ENCODE results near the gene IGBP1. TPM values are rescaled to one million over a fixed set of nuclear protein-coding genes. Genes with fewer than 3 reads are reported as not detected.
"Not testable (repeated sequence)": the region's sequence is repeated elsewhere in the genome, so short reads cannot be mapped to it uniquely, and the experiment has no call there.

The IGBP1 gene
- total RNA-seq, 2 donors from 2014 or later, result 54.0 to 56.1 TPM

GRCh38 chrX:70172964-70173363, 39.7 kb downstream of the IGBP1 start:
- Mint-ChIP-seq H3K4me1 (no peaks in the 10 kb centered on the region), H3K4me3 (no peak overlapping the region), H3K36me3 (ENCODE audit: low read depth) (no peaks in the 10 kb centered on the region), H3K27ac (no peak overlapping the region), H3K27me3 (no peaks in the 10 kb centered on the region)
- no peaks in the 10 kb centered on the region for H3K9me3 ChIP-seq (ENCODE audit: control insufficient read depth, low read length, poor library complexity, severe bottlenecking)
- DNase-seq (no peak), ATAC-seq (no peak)

- Mint-ChIP-seq H3K27me3 (no peaks in the 10 kb centered on the region), H3K4me3 (no peak overlapping the region)
- H3K9me3 ChIP-seq (ENCODE audit: control insufficient read depth, low read length, poor library complexity, severe bottlenecking), result no peaks in the 10 kb centered on the region
Measured at GRCh38 chrX:70174754-70175153, 41.5 kb downstream of the IGBP1 start.

GRCh38 chrX:70175338-70175737, 42.1 kb downstream of the IGBP1 start:
- Mint-ChIP-seq H3K27me3 (no peaks in the 10 kb centered on the region), H3K4me1 (no peaks in the 10 kb centered on the region), H3K27ac (no peak overlapping the region), H3K4me3 (no peak overlapping the region), H3K36me3 (ENCODE audit: low read depth) (no peaks in the 10 kb centered on the region)
- ATAC-seq (no peak), DNase-seq (no peak)
- no peaks in the 10 kb centered on the region for H3K9me3 ChIP-seq (ENCODE audit: control insufficient read depth, low read length, poor library complexity, severe bottlenecking)

More at GRCh38 chrX:70174754-70175153, 41.5 kb downstream of the IGBP1 start:
- no peak for DNase-seq
- Mint-ChIP-seq H3K27ac (no peak overlapping the region), H3K36me3 (ENCODE audit: low read depth) (no peaks in the 10 kb centered on the region), H3K4me1 (no peaks in the 10 kb centered on the region)
- ATAC-seq, result no peak

GRCh38 chrX:70176938-70177533, 43.8 kb downstream of the IGBP1 start, which contains the start of gene DGAT2L6:
DGAT2L6 (plus strand) TSS chrX:70177483; CDS start chrX:70177583, 100 bp downstream.
- DNase-seq (no peak), ATAC-seq (no peak)
- Mint-ChIP-seq H3K27ac (no peak within 1 kb of the TSS), H3K4me1 (no peaks in the 10 kb centered on the region), H3K27me3 (no peaks in the 10 kb centered on the region), H3K4me3 (no peak within 1 kb of the TSS), H3K36me3 (ENCODE audit: low read depth) (no peaks in the 10 kb centered on the region)
- H3K9me3 ChIP-seq (ENCODE audit: control insufficient read depth, low read length, poor library complexity, severe bottlenecking), result no peaks in the 10 kb centered on the region

GRCh38 chrX:70183091-70183490, 49.8 kb downstream of the IGBP1 start:
- peaks cover 4% of the 10 kb centered on the region for H3K27me3 Mint-ChIP-seq
- H3K4me1 Mint-ChIP-seq, result no peaks in the 10 kb centered on the region
- ATAC-seq (no peak), DNase-seq (no peak)
- H3K36me3 Mint-ChIP-seq (ENCODE audit: low read depth), result peaks cover 3% of the 10 kb centered on the region
- H3K9me3 ChIP-seq (ENCODE audit: control insufficient read depth, low read length, poor library complexity, severe bottlenecking), result no peaks in the 10 kb centered on the region
- no peak overlapping the region for H3K27ac Mint-ChIP-seq
- H3K4me3 Mint-ChIP-seq, result no peak overlapping the region

- Mint-ChIP-seq H3K27ac (no peak overlapping the region), H3K4me1 (no peaks in the 10 kb centered on the region), H3K36me3 (ENCODE audit: low read depth) (peaks cover 3% of the 10 kb centered on the region), H3K27me3 (peaks cover 7% of the 10 kb centered on the region), H3K4me3 (no peak overlapping the region)
- H3K9me3 ChIP-seq (ENCODE audit: control insufficient read depth, low read length, poor library complexity, severe bottlenecking), result no peaks in the 10 kb centered on the region
- DNase-seq (no peak), ATAC-seq (no peak)
Measured at GRCh38 chrX:70190225-70190624, 57.0 kb downstream of the IGBP1 start.

GRCh38 chrX:70196961-70197720, 63.9 kb downstream of the IGBP1 start:
- Mint-ChIP-seq H3K4me3 (no peak overlapping the region), H3K36me3 (ENCODE audit: low read depth) (no peaks in the 10 kb centered on the region), H3K4me1 (peaks cover 5% of the 10 kb centered on the region), H3K27me3 (no peaks in the 10 kb centered on the region), H3K27ac (no peak overlapping the region)
- peak; percentile 85 for ATAC-seq
- no peaks in the 10 kb centered on the region for H3K9me3 ChIP-seq (ENCODE audit: control insufficient read depth, low read length, poor library complexity, severe bottlenecking)
- peak; percentile 13 to 55 (median 18) for DNase-seq

GRCh38 chrX:70201732-70202131, 68.5 kb downstream of the IGBP1 start:
- no peak for DNase-seq

GRCh38 chrX:70208479-70208878, 75.2 kb downstream of the IGBP1 start:
- DNase-seq, result no peak
- Mint-ChIP-seq H3K4me3 (no peak overlapping the region), H3K27me3 (no peaks in the 10 kb centered on the region), H3K36me3 (ENCODE audit: low read depth) (peaks cover 3% of the 10 kb centered on the region), H3K4me1 (peaks cover 4% of the 10 kb centered on the region), H3K27ac (no peak overlapping the region)
- no peaks in the 10 kb centered on the region for H3K9me3 ChIP-seq (ENCODE audit: control insufficient read depth, low read length, poor library complexity, severe bottlenecking)
- no peak for ATAC-seq

More at GRCh38 chrX:70201732-70202131, 68.5 kb downstream of the IGBP1 start:
- H3K9me3 ChIP-seq (ENCODE audit: control insufficient read depth, low read length, poor library complexity, severe bottlenecking), result no peaks in the 10 kb centered on the region
- peaks cover 3% of the 10 kb centered on the region for H3K36me3 Mint-ChIP-seq (ENCODE audit: low read depth)
- peaks cover 6% of the 10 kb centered on the region for H3K4me1 Mint-ChIP-seq
- ATAC-seq, result no peak
- no peak overlapping the region for H3K4me3 Mint-ChIP-seq
- no peak overlapping the region for H3K27ac Mint-ChIP-seq
- H3K27me3 Mint-ChIP-seq, result no peaks in the 10 kb centered on the region

- DNase-seq; H3K4me1 Mint-ChIP-seq; H3K27me3 Mint-ChIP-seq; H3K27ac Mint-ChIP-seq; ATAC-seq; H3K9me3 ChIP-seq (ENCODE audit: control insufficient read depth, low read length, poor library complexity, severe bottlenecking); H3K4me3 Mint-ChIP-seq; H3K36me3 Mint-ChIP-seq (ENCODE audit: low read depth): not testable (repeated sequence)
Measured at GRCh38 chrX:70209570-70209969, 76.3 kb downstream of the IGBP1 start.

Other genes starting within 250 kb of the IGBP1 start
- gene AWAT2, start 83.5 kb upstream of the IGBP1 start, total RNA-seq, result not detected
- gene OTUD6A, start 71.0 kb upstream of the IGBP1 start, total RNA-seq, result not detected
- gene DGAT2L6, start 44.0 kb downstream of the IGBP1 start, total RNA-seq, result not detected
- gene AWAT1, start 101.2 kb downstream of the IGBP1 start, total RNA-seq, result not detected
- gene P2RY4, start 126.8 kb downstream of the IGBP1 start, total RNA-seq, result under 1 TPM in 1 of 2 donors, not detected in 1; 0.17 TPM
- not detected for gene ARR3, start 134.9 kb downstream of the IGBP1 start, total RNA-seq
- gene RAB41, start 148.7 kb downstream of the IGBP1 start, total RNA-seq, result not detected
- 10 to 100 TPM; 12.1 to 13.4 TPM for gene PDZD11, start 156.5 kb downstream of the IGBP1 start, total RNA-seq
- under 1 TPM; 0.05 to 0.23 TPM for gene KIF4A, start 156.7 kb downstream of the IGBP1 start, total RNA-seq

Data from T-helper 17 cell (primary cell).